ENCODE results near the gene TWF2.

TWF2 gene

GRCh38 chr3:52238193-52238760, 681 bp downstream of the TWF2 start:
- DNase-seq (ENCODE audit: low read depth in 2 of 3, low spot score in 1 of 3): no peak

GRCh38 chr3:52237657-52238172, 1.2 kb downstream of the TWF2 start:
- no peak for DNase-seq (ENCODE audit: low read depth in 2 of 3, low spot score in 1 of 3)

- DNase-seq (ENCODE audit: low read depth in 2 of 3, low spot score in 1 of 3): no peak
These were observed 1.8 kb downstream of the TWF2 start for GRCh38 chr3:52237006-52237656.

GRCh38 chr3:52236424-52236886, 2.5 kb downstream of the TWF2 start:
- no peak for DNase-seq (ENCODE audit: low read depth in 2 of 3, low spot score in 1 of 3)

GRCh38 chr3:52234516-52235447, 4.2 kb downstream of the TWF2 start:
- DNase-seq (ENCODE audit: low read depth in 2 of 3, low spot score in 1 of 3): no peak

- DNase-seq (ENCODE audit: low read depth in 2 of 3, low spot score in 1 of 3): no peak
These were observed 5.0 kb downstream of the TWF2 start for GRCh38 chr3:52233968-52234367.

- DNase-seq (ENCODE audit: low read depth in 2 of 3, low spot score in 1 of 3): no peak
These were observed 5.8 kb downstream of the TWF2 start for GRCh38 chr3:52233108-52233591.

- DNase-seq (ENCODE audit: low read depth in 2 of 3, low spot score in 1 of 3): no peak
These were observed 6.5 kb downstream of the TWF2 start for GRCh38 chr3:52232279-52233107.

GRCh38 chr3:52231502-52232278, 7.3 kb downstream of the TWF2 start:
- peak; percentile 74 to 93 (median 84) for DNase-seq (ENCODE audit: low read depth in 2 of 3, low spot score in 1 of 3)

- DNase-seq (ENCODE audit: low read depth in 2 of 3, low spot score in 1 of 3): no peak
These were observed 8.0 kb downstream of the TWF2 start for GRCh38 chr3:52230889-52231499.

GRCh38 chr3:52230461-52230860, 8.5 kb downstream of the TWF2 start:
- DNase-seq (ENCODE audit: low read depth in 2 of 3, low spot score in 1 of 3): no peak

- DNase-seq (ENCODE audit: low read depth in 2 of 3, low spot score in 1 of 3): no peak
These were observed 9.3 kb downstream of the TWF2 start for GRCh38 chr3:52229656-52230055.

- no peak for DNase-seq (ENCODE audit: low read depth in 2 of 3, low spot score in 1 of 3)
These were observed 10.1 kb downstream of the TWF2 start for GRCh38 chr3:52228751-52229291.

- no peak for DNase-seq (ENCODE audit: low read depth in 2 of 3, low spot score in 1 of 3)
These were observed 10.7 kb downstream of the TWF2 start for GRCh38 chr3:52228266-52228665.

GRCh38 chr3:52227766-52228165, 11.2 kb downstream of the TWF2 start:
- no peak for DNase-seq (ENCODE audit: low read depth in 2 of 3, low spot score in 1 of 3)

GRCh38 chr3:52227117-52227516, 11.8 kb downstream of the TWF2 start:
- no peak for DNase-seq (ENCODE audit: low read depth in 2 of 3, low spot score in 1 of 3)

GRCh38 chr3:52226229-52226817, 12.6 kb downstream of the TWF2 start:
- no peak for DNase-seq (ENCODE audit: low read depth in 2 of 3, low spot score in 1 of 3)

- no peak for DNase-seq (ENCODE audit: low read depth in 2 of 3, low spot score in 1 of 3)
These were observed 13.3 kb downstream of the TWF2 start, which contains the start of gene TLR9 for GRCh38 chr3:52225452-52226228. Gene TLR9 (minus strand): TSS chr3:52225645. CDS start chr3:52225529, 116 bp downstream.
